GDM1 (cell line): Measurements from ENCODE around the gene PRR5L.
A peak's percentile ranks its signal among the peaks of the same experiment; 100 is the strongest.
"Not testable (repeated sequence)": the region's sequence is repeated elsewhere in the genome, so short reads cannot be mapped to it uniquely, and the experiment has no call there.

Experiments used
- DNase-seq: peaks from one replicate; lab custom pipeline; 2025; lab: John Stamatoyannopoulos, UW

Gene PRR5L

DNA sequence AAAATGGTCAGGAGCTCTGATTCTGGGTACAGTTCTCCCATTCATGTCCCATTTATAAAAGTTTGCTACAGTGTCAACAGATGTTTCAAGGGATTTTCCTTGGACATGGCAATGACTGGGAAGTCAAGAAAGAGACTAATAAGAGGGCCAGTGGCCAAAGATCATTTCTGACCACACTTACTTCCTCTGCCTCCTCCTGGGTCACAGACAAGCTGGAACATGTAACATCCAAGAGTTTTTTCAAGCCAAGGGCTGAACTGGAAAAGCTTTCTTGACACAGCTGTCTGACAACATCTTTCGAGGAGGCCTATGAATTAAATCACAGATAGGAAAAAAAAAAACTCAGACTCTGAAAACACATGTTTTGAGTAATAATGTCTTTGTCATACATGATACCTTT lies 15.6 kb upstream of the PRR5L start:
- DNase-seq: no peak

DNA sequence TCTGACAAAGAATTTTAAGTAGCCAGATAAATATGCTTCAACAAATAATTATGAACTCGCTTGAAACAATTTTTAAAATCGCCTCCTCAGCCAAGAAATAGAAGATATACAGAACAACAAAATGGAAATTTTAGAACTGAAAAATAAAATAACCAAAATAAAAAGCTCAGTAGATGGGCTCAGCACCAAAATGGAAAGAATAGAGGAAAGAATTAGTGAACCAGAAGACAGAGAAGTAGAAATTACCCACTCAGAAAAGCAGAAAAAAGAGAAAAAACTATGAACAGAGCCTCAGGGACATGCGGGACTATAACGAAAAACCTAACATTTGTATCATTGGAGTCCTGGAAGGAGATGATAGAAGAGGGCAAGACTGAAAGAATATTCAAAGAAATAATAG lies 14.2 kb upstream of the PRR5L start:
- DNase-seq: no peak

DNA sequence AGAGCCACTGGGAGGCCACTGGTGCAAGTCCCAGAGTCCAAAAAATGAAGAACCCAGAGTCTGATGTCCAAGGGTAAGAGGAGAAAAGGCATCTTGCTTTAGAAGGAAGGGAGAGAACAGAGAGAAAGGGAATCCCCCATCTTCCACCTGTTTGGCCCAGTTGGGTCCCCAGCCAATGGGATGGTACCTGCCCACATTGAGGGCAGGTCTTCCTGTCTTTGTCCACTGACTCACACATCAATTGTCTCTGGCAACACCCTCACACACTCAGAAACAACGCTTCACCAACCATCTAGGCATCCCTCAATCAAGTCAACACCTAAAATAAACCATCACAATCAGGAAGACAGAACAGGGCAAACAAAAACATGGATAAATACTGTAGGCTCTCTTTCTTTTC lies 13.2 kb upstream of the PRR5L start:
- no peak for DNase-seq

DNA sequence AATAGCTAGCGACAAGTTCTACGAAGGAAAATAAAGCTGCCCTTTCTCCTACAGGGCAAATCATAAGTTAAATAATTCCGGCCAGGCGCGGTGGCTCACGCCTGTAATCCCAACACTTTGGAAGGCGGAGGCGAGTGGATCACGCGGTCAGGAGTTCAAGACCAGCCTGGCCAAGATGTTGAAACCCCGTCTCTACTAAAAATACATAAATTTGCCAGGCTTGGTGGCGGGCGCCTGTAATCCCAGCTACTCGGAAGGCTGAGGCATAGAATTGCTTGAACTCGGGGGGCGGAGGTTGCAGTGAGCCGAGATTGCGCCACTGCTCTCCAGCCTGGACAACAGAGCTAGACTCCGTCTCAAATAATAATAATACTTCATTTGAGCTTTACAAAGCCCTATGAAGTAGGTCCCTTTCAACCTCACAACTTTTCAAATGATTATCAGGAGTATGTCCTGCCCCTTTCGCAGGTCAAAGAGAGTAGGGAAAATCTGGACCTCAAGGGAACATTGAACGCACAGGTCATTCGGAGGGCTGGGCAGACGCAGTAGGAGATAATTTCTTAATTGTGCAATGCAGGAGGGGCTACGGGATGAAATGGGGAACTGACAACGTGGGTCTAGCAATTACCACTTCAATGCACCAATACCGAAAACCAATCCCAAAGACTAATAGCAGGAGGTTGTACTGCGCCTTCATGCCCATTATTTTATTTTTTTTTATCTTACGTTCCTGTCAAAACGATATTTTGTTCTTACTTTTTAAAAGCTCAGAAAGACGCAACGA lies 7.5 kb upstream of the PRR5L start:
- no peak for DNase-seq

DNA sequence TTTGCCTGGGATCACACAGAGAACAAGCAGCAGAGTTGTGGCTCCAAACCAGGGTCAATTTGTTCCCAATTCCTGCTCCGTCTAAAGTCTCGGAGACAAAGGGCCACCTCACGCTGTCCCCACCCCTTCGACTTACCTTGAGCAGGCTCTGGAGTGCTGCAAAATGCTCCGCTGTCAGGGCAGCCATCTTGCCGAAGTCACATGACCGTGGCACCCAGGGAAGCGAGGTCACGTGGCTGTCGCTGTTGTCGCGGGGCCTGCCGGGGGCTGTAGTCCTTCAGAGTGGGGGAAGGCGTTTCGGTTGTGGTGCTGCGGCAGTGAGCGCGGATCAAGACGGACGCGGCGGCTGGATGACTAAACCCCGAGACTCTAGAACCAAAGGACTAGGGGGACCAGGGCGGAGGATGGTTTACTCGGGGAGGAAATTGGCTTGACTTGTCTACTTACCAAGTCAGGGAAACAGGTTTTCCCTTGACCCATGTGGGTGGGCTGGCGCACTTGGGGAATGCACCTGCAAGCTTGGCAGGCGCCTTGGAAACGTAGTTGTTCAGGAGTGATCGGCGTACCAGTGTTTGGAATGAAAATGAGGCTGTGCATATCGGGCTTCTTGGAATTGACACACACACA lies 6.7 kb upstream of the PRR5L start, which contains the start of gene COMMD9:
COMMD9 (minus strand) TSS at position 199 of the 627 bp plus-strand sequence; CDS start at position 187, 12 bp downstream.
- peak; percentile 85 for DNase-seq

DNA sequence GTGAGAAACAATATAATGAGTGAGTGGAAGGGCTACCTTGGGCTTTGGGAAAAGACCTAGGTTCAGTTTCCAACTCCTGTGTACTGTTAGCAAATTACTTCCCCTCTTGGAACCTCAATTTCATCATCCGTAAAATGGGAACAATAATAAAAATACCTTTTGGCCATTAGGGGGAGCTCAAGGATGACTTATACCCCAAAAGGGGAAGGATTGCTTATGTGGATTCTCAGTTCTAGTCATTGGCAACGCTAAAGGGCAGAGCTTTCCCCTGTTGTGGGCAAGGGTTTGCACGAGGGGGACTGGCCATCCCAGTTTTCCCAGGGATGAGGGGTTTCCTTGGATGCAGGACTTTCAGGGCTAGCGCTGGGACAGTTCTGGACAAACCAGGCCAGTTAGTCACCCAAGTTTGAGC lies 3.8 kb upstream of the PRR5L start:
- DNase-seq: peak; percentile 39

DNA sequence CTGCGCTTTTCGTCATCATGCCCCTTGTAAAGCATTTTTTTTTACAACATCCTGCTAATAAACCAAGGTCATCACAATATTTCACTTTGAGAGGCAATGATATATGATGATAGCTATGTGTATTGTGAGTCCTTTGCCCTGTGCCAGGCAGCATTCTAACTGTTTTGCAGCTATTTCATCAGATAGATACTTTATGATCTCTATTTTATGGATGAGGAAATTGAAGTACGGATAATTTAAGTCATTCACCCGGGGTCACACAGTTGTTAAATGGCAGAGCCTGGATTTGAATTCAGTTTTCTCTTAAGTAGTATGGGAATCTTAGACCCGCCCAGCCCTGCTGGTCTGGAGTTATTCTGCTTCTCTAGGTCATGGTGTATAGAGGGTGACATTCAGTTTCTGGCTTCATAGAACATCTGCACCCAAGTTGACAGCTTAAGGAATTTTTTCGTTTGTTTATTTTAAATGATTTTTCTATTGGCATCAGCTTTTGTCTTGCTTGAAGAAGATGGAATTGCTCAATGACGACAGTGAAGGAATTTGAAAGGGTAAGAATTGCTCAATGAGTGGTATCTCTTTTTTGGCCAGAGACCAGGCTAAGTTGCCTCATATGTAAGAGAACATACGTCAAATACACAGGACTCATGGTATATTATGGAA lies 926 bp downstream of the PRR5L start:
- no peak for DNase-seq

DNA sequence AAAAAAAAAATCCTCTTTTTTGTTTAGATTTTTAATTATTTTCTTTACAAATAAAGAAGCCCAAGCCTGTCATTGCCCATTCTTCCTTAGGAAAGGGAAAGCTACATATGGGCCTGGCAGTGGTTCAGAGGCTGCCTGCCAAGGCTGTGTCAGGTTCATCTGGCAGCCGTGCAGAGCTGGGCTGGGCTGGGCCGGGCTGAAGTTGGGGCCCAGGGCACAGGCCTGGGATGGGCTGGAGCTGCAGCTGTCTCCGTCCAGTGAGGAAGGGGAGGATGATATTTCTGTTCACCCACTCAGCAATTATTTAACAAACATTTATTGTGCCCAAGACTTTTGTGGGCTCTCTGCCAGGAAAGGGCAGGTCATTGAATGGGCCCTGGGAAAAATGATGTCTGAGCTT lies 4.6 kb downstream of the PRR5L start:
- no peak for DNase-seq

DNA sequence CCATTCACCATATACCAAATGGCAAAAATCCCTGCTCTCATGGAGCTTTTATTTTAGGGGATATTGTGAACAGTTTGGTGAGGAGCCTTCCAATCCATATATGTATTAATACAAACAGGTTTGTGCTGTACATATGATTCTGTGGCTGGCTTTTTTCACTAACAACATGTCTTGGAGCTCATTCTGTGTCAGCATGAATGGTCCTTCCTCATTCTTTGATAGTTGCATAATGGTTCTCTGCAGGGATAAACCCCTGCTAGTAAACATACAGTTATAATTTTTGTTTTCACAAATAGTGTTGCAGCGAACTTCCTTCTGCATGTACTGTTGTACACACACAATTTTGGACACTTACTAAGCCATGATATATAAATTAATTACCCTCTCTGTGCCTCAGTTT lies 8.3 kb downstream of the PRR5L start:
- DNase-seq: no peak

DNA sequence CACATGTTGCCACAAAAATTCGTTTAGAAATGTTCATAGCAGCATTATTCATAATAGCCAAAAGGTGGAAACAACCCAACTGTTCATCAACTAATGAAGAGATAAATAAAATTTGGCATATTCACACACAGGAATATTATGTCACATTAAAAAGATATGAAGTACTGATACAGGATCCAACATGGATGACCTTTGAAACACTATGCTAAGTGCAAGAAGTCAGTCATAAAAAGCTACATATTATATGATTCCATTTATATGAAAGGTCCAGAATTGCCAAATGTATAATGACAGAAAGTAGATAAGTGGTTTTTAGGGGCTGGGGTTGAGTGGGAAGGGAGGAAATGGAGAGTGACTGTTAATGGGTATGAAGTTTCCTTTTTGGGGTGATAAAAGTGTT lies 9.0 kb downstream of the PRR5L start:
- no peak for DNase-seq

DNA sequence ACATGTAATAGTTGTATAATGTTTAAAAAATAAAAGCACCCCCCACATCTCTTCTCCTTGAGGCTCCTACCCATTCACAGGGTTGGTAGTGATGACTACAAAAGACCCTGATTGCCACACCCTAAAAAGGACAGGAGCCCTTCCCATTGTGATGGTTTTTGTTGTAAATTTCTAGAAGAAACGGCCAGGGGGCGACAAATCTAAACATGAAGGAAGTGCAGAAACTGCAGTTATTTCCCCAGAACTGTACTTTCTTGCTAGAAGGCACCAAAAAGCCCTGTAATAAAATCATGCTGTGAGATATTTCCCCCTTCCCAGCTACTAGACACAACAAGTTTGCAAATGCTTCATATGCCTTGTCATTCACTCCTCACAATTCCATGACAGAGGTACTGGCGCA lies 10.8 kb downstream of the PRR5L start:
- DNase-seq: no peak

DNA sequence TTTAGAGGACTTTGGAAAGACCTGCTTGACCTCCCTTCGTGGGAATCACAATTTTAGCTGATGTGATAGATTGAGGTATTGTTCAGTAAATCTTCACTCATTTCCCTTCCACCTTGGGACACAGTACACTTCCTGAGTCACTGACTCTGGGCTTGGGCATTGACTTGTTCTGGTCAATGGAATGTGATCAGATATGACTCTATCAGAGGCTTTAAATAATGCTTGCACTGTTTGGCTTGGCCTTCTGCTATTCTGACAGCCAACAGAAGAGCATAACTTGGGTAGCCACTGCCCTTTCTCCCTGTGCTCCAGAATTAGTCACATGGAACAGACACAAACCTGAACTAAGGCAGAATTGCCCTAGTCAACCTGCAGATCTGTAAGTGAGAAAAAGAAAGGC lies 12.5 kb downstream of the PRR5L start:
- DNase-seq: no peak

DNA sequence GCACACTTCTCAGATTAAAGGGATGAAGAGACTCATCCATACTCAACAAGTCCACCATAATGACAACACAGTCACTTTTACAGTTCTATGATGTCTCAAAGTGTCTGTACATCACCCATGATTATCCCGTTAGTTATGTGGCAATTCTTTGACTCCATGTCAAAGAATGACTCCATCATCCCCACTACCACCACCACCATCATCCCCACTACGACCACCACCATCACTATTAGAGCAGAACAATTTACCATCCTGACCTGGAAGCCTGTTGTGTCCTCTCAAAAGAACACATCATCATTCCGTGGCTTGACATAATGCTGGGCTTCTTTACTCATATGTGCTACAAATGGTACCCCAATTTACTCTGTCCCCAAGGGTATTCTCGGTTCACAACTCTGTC lies 13.7 kb downstream of the PRR5L start:
- no peak for DNase-seq

DNA sequence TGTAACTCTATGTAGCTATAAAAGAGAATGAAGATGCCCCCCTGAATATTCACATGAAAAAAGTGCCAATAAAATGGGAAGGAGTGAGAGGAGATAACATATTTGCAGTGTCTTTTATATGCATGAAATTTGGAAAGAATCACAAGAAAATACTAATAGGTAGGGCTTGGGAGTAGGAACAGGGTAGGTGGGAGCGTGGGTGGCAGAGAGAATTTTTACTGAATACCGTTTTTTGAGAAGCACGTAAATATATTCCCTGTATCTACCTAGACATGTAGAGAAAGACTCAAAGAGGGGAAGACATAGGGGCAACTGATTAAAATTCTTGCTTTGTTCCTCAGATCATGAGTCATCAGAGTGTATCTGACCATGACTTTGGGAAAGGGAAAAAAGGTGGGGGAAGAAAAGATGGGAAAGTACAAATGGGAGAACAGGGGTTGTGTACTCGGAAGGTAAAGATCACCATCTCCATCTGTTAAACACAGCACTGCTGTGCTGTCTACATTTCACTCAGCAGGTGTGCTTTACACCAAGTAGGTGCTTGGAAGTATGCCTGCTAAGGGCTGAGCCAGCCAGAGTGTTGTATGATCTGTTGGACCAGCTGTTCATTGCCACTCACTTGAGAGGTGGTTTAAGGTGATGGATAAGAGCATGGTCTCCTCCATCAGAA lies 16.0 kb downstream of the PRR5L start:
- DNase-seq: no peak

DNA sequence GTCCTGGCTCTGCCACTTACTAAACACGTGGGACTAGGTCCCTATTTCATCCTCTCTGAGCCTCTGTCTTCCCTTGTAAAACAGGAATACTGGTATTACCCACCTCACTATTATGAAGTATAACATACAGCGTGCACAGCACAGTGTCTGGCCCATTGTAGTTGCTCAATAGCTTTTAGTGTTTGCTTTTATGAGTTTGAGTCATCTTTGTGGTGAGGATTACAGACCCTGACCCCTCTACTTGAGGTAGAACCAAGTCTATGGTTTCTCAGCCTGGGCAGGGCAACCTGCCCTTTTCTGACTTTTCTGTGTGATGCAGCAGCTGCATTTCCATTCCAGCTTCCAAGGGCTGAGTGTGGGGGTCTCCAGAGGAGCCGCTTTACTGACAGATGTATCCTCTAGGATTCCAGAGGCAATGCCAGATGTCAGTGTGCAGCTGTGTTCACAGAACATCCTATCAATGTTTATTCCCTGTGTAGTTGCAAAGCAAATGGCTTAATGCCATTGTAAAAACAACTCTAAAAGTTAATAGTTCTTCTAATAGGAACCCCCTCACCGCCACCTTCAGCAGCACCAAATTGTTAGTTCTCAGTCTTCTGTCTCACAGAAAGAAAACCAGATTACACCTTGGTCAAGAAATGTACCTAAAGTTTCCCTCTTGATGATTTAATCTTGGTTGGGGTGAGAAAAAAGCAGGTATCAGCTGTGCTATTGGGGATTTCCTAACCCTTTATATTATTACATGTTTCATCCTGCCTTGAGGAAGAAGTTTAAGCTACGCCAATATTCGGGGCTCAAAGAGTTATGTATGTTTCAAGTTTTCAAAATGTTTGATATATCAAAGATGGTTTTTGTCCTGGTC lies 16.8 kb downstream of the PRR5L start:
- no peak for DNase-seq

DNA sequence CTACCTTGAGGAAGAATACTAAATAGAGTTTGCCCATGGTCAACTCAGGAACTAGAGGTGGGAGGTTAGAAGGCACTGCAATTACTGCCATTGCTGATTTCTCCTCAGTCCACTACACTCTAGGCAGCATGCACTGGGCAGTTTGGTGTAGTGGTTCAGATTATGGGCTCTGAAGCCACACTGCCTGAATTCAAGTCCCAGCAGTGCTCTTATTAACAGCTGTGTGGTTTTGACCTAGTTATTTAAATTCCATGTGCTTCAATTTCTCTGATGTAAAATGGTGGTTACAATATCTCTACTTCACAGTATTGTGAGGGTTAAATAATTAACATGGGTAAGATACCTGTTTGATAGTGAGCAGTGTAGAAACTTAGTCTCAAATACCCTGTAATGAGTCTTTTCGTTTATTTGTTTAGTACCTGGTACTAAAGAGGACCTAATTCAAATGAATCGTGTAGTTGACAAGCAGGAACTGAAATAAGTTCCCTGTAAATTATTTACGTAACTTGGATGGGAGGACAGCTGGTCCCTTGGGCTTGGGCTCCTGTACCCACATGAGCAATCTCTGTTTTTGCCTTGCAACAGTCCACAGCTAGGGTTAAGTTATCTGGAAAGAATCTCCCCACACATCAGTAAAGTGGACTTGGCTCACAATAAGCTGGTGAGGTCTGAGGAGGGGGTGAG lies 17.8 kb downstream of the PRR5L start:
- no peak for DNase-seq

DNA sequence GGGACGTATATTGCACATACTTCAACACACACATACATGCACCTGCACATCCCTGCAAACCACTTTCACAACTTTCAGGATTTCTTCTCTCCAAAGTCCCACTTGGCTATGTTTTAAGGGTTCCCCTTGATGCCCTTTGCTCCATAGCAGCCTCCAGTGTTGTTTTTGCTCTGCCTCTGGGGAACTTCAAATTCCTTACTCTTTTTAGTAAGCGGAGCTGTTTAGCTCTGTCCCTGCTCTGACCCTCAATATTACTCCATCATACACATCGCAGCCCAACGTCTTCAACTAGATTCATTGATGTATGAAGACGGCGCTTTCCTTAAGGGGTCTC lies 18.3 kb downstream of the PRR5L start:
- no peak for DNase-seq

DNA sequence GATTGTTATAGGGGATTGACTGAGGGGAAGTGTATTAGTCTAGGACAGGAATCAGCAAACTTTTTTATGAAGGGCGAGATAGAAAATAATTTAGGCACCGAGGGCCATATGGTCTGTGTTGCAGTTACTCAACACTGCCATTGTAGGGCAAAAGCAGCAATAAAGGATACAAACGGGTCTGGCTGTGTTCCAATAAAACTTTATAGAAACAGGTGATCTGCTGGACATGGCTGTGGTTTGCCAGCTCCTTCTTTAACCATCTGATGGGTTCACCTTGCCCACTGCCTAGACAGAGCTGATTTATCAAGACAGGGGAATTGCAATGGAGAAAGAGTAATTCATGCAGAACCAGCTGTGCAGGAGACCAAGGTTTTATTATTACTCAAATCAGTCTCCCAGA lies 20.0 kb downstream of the PRR5L start:
- DNase-seq: no peak

DNA sequence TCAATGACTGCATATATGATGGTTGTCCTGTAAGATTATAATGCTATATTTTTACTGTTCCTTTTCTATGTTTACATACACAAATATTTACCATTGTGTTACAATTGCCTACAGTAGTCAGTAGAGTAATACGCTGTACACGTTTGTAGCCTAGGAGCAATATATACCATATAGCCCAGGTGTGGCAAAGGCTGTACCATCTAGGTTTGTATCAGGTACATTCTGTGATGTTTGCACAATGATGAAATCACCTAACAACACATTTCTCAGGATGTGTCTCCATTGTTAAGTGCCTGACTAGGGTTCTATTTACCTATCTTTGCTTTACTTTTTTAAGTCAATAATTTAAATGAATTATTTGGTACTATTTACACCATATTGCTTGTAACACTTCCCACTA lies 21.9 kb downstream of the PRR5L start:
- no peak for DNase-seq

DNA sequence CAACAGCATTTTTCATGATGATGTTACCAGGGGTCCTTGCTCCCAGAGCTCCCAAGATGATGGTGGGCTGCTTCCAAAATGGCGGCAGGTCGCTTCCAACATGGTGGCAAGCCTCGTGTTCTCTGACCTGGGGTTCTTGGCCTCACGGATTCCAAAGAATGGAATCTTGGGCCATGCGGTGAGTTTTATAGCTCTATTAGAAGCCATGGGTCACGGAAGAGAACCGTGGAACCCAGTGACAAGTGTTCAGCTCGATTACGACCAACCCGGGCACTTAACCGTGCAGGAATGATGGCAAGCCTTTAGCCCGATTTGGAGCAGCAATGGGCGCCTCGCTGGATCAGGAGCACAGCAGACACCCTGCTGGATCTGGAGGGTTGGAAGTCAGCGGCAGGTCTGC lies 28.9 kb downstream of the PRR5L start:
- DNase-seq: not testable (repeated sequence)

DNA sequence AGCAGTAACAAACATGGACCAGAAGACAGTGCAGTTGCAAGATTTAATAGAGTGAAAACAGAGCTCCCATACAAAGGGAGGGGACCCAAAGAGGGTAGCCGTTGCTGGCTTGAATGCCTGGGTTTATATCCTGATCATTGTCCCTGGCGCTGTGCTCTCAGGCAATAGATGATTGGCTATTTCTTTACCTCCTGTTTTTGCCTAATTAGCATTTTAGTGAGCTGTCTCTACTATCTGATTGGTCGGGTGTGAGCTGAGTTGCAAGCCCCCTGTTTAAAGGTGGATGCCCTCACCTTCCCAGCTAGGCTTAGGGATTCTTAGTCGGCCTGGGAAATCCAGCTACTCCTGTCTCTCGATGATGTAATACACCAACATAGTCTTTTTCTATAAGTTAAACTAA lies 29.3 kb downstream of the PRR5L start:
- DNase-seq: not testable (repeated sequence)
